Measurements from ENCODE around the gene GPR180. TPM values are rescaled to one million over a fixed set of nuclear protein-coding genes. Genes with fewer than 3 reads are reported as not detected.

The GPR180 gene
- polyA plus RNA-seq, 1 experiment, result 8.6 TPM

GRCh38 chr13:94609196-94609595 lies 7.5 kb downstream of the GPR180 start:
- POLR2A ChIA-PET, result no interaction called here
- TF ChIP-seq, protein P1, sequence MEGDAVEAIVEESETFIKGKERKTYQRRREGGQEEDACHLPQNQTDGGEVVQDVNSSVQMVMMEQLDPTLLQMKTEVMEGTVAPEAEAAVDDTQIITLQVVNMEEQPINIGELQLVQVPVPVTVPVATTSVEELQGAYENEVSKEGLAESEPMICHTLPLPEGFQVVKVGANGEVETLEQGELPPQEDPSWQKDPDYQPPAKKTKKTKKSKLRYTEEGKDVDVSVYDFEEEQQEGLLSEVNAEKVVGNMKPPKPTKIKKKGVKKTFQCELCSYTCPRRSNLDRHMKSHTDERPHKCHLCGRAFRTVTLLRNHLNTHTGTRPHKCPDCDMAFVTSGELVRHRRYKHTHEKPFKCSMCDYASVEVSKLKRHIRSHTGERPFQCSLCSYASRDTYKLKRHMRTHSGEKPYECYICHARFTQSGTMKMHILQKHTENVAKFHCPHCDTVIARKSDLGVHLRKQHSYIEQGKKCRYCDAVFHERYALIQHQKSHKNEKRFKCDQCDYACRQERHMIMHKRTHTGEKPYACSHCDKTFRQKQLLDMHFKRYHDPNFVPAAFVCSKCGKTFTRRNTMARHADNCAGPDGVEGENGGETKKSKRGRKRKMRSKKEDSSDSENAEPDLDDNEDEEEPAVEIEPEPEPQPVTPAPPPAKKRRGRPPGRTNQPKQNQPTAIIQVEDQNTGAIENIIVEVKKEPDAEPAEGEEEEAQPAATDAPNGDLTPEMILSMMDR (IDR thresholded peaks at IDR 0.05; ENCODE audit: low read depth, low read length), result no peak
- Histone ChIP-seq H3K27me3 (ENCODE audit: control insufficient read depth, insufficient read depth, low read length) (no peaks in the 10 kb centered on the region), H3K4me3 (ENCODE audit: low read depth, low read length) (no peak overlapping the region), H3K9me3 (ENCODE audit: control insufficient read depth, insufficient read depth, low read length) (no peaks in the 10 kb centered on the region), H3K27ac (ENCODE audit: low read depth, low read length) (no peak overlapping the region)
- CTCF ChIA-PET, result interaction anchor here (1.5 to 2.4 kb wide), 3 partner anchors 9 to 173 kb away, joined by 6 to 23 read pairs (median 9); no protein-coding TSS in a partner anchor
- DNase-seq (ENCODE audit: low read depth, low spot score), result no peak

DNA sequence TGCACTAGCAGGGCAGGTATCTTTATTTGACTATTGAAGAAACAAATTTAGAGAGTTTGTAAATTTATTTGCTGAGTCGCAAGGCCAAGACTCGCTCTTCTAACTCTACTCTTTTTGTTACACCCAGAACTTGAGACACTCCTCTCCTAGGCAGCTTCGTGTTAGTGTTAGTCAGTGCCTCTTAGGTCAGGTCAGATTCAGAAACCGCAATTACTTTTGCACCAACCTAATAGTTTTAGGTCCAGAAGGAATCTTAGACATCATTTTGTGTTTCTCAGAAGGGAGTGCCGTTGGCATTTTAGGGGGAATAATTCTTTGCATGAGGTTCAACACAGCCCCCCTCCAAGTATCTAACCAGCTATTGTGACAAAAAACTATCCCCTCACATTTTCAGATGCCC lies 8.8 kb downstream of the GPR180 start:
- H3K27ac ChIP-seq (ENCODE audit: low read depth, low read length), result no peak overlapping the region
- DNase-seq (ENCODE audit: low read depth, low spot score), result no peak
- TF ChIP-seq, protein P1 (IDR thresholded peaks at IDR 0.05; ENCODE audit: low read depth, low read length), result no peak
- ChIA-PET CTCF (no interaction called here), POLR2A (no interaction called here)
- H3K27me3 ChIP-seq (ENCODE audit: control insufficient read depth, insufficient read depth, low read length), result no peaks in the 10 kb centered on the region
- no peaks in the 10 kb centered on the region for H3K9me3 ChIP-seq (ENCODE audit: control insufficient read depth, insufficient read depth, low read length)
- H3K4me3 ChIP-seq (ENCODE audit: low read depth, low read length), result no peak overlapping the region

DNA sequence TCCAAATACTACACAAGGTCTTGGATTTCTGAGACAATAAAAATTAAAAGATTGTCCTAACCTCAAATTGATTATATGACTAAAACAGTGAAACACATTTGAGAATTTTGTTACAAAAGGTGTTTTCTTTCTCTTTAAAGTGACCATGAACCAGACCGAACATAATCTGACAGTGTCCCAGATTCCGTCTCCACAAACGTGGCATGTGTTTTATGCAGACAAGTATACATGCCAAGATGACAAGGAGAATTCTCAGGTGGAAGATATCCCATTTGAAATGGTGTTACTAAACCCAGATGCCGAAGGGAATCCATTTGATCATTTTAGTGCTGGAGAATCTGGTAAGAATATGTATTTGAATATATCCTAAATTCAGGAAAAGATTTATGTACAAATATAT lies 10.4 kb downstream of the GPR180 start:
- no peak for DNase-seq (ENCODE audit: low read depth, low spot score)
- Histone ChIP-seq H3K9me3 (ENCODE audit: control insufficient read depth, insufficient read depth, low read length) (no peaks in the 10 kb centered on the region), H3K27me3 (ENCODE audit: control insufficient read depth, insufficient read depth, low read length) (no peaks in the 10 kb centered on the region), H3K4me3 (ENCODE audit: low read depth, low read length) (no peak overlapping the region), H3K27ac (ENCODE audit: low read depth, low read length) (no peak overlapping the region)
- TF ChIP-seq, protein P1 (IDR thresholded peaks at IDR 0.05; ENCODE audit: low read depth, low read length), result no peak
- ChIA-PET POLR2A (no interaction called here), CTCF (interaction anchor here (6.7 kb wide), 1 partner anchor 177 kb away, joined by 232 read pairs; no protein-coding TSS in a partner anchor)

DNA sequence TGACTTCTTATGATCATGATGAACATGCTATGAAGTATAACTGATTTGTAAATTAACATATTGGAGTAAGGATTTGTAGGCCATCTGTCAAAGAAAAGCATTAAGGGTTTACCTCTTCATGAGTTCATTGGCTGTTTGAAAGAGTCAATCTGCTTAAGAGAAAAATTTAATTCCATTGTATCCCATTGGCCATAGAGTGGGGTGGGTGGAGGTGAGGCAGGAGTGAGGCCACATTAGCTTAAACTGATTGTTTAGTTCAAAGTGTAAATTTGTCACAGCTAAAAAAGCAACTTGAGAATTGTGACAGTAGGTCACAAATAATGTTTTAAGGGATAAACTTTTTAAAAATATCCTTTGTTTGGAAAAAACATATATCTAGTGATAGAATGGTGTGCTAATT lies 11.4 kb downstream of the GPR180 start:
- Histone ChIP-seq H3K27ac (ENCODE audit: low read depth, low read length) (no peak overlapping the region), H3K9me3 (ENCODE audit: control insufficient read depth, insufficient read depth, low read length) (no peaks in the 10 kb centered on the region), H3K27me3 (ENCODE audit: control insufficient read depth, insufficient read depth, low read length) (no peaks in the 10 kb centered on the region), H3K4me3 (ENCODE audit: low read depth, low read length) (no peak overlapping the region)
- ChIA-PET CTCF (interaction anchor here (6.7 kb wide), 1 partner anchor 178 kb away, joined by 232 read pairs; no protein-coding TSS in a partner anchor), POLR2A (no interaction called here)
- DNase-seq (ENCODE audit: low read depth, low spot score), result no peak
- TF ChIP-seq, protein P1 (IDR thresholded peaks at IDR 0.05; ENCODE audit: low read depth, low read length), result no peak

GRCh38 chr13:94617389-94618000 lies 15.8 kb downstream of the GPR180 start:
- Histone ChIP-seq H3K27ac (ENCODE audit: low read depth, low read length) (no peak overlapping the region), H3K9me3 (ENCODE audit: control insufficient read depth, insufficient read depth, low read length) (no peaks in the 10 kb centered on the region), H3K27me3 (ENCODE audit: control insufficient read depth, insufficient read depth, low read length) (no peaks in the 10 kb centered on the region), H3K4me3 (ENCODE audit: low read depth, low read length) (no peak overlapping the region)
- TF ChIP-seq, protein P1 (IDR thresholded peaks at IDR 0.05; ENCODE audit: low read depth, low read length), result peak; percentile 58
- no peak for DNase-seq (ENCODE audit: low read depth, low spot score)
- ChIA-PET POLR2A (interaction anchor here (0.6 kb wide), 1 partner anchor 39 kb away, joined by 3 read pairs; no protein-coding TSS in a partner anchor), CTCF (interaction anchor here (0.6 to 6.7 kb wide), 34 partner anchors 9 to 1901 kb away, joined by 3 to 232 read pairs (median 4); partner anchors contain the start of gene GPR180)
